Subcutaneous preadipocyte (primary cell): Measurements from ENCODE around the gene MMP19. TPM values are rescaled to one million over a fixed set of nuclear protein-coding genes. Genes with fewer than 3 reads are reported as not detected.

Experiments used
- total RNA-seq: library from RNA; depleted of rRNA; stranded (reverse); fragments of >200 nt; gene quantifications from 2 replicates; pipeline ENCODE4 v1.2.3, GENCODE V29; 2012

Gene MMP19
- 9.2 and 9.9 TPM in 2 replicates for total RNA-seq

GRCh38 chr12:55842681-55843429 lies at the start of gene MMP19:
Gene MMP19 (minus strand): TSS chr12:55842936. CDS start chr12:55842830, 106 bp downstream.

GRCh38 chr12:55817345-55818139 lies 25.2 kb downstream of the MMP19 start, which contains the start of the genes ORMDL2 and SARNP:
Gene ORMDL2 (plus strand): TSS chr12:55818041. CDS start chr12:55819000, 959 bp downstream.
Gene SARNP (minus strand): TSS chr12:55817724. CDS start chr12:55817701, 23 bp downstream.

Other genes starting within 250 kb of the MMP19 start
- not detected in 2 replicates for gene OR10P1, start 206.0 kb downstream of the MMP19 start, total RNA-seq
- 15.2 and 18.7 TPM in 2 replicates for gene ITGA7, start 135.0 kb downstream of the MMP19 start, total RNA-seq
- 33.8 and 54.0 TPM in 2 replicates for gene BLOC1S1, start 126.9 kb downstream of the MMP19 start, total RNA-seq
- 59.2 and 70.6 TPM in 2 replicates for gene RDH5, start 122.5 kb downstream of the MMP19 start, total RNA-seq
- gene CD63, start 113.9 kb downstream of the MMP19 start, total RNA-seq: 1,437 and 2,220 TPM in 2 replicates
- gene GDF11, start 99.8 kb downstream of the MMP19 start, total RNA-seq: 4.0 and 7.0 TPM in 2 replicates
- 65.5 and 79.0 TPM in 2 replicates for gene SARNP, start 25.2 kb downstream of the MMP19 start, total RNA-seq
- gene ORMDL2, start 24.9 kb downstream of the MMP19 start, total RNA-seq: 14.3 and 15.6 TPM in 2 replicates
- gene DNAJC14, start 13.3 kb downstream of the MMP19 start, total RNA-seq: 32.3 and 42.4 TPM in 2 replicates
- gene PYM1, start 85.0 kb upstream of the MMP19 start, total RNA-seq: 36.4 TPM in 2 replicates
- gene DGKA, start 88.2 kb upstream of the MMP19 start, total RNA-seq: 39.3 and 42.8 TPM in 2 replicates
- 0.78 and 1.5 TPM in 2 replicates for gene PMEL, start 123.1 kb upstream of the MMP19 start, total RNA-seq
- 19.1 and 45.5 TPM in 2 replicates for gene CDK2, start 123.9 kb upstream of the MMP19 start, total RNA-seq
- 51.1 and 62.6 TPM in 2 replicates for gene RAB5B, start 131.1 kb upstream of the MMP19 start, total RNA-seq
- 8.5 and 13.3 TPM in 2 replicates for gene SUOX, start 154.3 kb upstream of the MMP19 start, total RNA-seq
- gene IKZF4, start 178.1 kb upstream of the MMP19 start, total RNA-seq: 0.37 and 1.2 TPM in 2 replicates
- 188 and 387 TPM in 2 replicates for gene RPS26, start 199.0 kb upstream of the MMP19 start, total RNA-seq
- gene ERBB3, start 237.2 kb upstream of the MMP19 start, total RNA-seq: under 0.01 TPM in 2 replicates